Effector CD8-positive, alpha-beta T cell (primary cell): Measurements from ENCODE around the gene RAB40B.

ENCODE experiments used
- DNase-seq: peaks from one replicate; lab custom pipeline; 2025; lab: John Stamatoyannopoulos, UW

Gene RAB40B

DNA sequence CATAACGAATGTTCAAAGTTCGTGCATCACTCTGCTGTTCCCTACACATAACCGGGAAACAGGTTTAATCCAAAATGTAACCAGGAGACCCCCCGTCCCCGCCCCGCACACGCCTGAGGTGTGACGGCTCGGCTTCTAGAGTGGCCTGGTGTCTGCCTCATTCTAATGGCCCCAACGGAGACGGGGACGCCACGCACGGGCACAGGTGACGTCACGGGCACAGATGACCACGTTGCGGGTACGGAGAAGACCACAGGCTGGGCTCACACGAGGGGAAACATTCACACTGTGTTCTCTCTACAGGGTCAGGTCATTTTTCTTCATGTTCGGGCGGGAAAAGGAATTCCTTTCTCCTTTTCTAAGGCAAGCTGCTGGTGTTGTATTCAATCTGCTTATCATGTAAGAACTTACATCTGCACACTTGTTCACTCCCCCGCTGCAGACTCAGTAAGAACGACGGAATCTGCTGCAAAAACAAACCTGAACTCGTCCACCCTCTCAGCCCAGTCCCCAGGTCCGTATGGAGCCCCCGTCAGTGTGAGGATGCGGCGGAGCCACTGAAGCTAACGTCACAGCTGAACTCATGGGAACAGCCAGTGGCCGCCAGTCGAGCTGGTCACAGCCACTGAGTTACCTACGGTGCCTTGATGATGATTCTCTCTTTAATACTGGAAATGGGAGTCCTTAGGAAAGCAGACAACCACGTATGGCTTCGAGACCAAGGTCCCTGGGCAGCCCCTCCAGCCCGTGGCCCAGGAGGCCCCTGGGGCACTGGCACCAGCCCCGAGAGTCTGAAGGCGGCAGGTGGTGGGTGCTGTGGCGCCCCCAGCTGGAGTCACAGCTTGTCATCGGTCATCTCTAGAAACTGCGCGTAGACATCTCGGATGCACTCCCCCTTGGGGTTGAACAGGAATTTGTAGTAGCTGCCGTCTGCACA is 83.1 kb downstream of the RAB40B start:
- no peak for DNase-seq

- no peak for DNase-seq
These were observed 84.3 kb downstream of the RAB40B start for GRCh38 chr17:82614095-82614631.

- DNase-seq, result no peak
These were observed 85.0 kb downstream of the RAB40B start for GRCh38 chr17:82613283-82614094.

DNA sequence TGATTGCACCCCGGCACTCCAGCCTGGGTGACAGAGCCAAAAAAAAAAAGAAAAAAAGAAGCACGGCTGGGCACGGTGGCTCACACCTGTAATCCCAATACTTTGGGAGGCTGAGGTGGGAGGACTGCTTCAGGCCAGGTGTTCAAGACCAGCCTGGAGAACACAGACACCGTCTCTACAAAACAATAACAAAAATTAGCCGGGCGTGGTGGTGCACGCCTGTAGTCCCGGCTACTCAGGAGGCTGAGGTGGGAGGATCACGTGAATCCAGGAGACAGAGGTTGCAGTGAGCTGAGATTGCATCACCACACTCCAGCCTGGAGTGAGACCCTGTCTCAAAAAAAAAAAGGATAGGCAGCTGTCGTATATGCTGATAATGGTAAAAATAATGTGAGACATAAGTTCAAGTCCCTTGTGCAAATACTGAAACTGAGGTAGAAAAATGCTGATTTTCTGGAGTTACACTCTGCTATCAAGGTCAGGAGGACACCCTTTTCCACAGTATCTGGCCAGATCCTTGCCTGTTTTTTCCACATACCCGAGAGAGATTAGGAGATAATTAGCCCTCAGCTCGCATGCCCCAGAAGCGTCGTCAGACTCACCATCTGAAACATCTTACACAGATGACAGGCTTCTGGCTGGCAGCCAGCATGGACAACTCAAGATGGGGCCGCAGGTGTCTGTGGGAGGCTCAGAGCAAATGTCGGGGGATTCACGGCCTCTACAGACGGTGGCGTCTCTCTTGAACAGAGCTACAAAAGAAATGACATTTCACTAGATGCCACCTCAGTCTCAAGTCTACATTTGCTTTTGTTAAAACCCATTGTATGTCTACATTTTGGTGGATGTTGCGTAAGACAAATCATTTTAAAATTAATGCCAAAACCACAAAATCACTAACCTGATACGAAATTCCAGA is 87.1 kb downstream of the RAB40B start:
- no peak for DNase-seq

DNA sequence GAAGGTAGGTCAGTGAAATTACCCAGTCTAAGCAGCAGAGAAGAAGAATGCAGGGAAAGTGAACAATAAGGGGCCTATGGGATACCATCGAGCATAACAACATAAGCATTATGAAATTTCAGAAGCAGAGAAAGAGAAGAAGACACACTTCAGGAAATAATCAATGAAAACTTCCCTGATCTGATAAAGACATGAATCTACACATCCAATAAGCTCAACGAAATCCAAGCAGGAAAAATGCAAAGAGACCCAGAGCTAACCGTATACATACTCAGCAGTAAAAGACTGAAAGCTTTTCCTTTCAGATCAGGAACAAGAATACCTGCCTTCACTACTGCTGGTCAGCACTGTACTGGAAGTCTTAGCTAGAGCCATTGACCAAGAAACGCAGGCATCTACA is 88.8 kb downstream of the RAB40B start:
- no peak for DNase-seq

- no peak for DNase-seq
These were observed 89.7 kb downstream of the RAB40B start for GRCh38 chr17:82608816-82609215.

- DNase-seq, result no peak
These were observed 92.4 kb downstream of the RAB40B start for GRCh38 chr17:82605939-82606600.
